Vagina (tissue), 2 donors: Measurements from ENCODE around the gene GDF15. TPM values are rescaled to one million over a fixed set of nuclear protein-coding genes. Genes with fewer than 3 reads are reported as not detected.
A peak's percentile ranks its signal among the peaks of the same experiment; 100 is the strongest.
"Not testable (repeated sequence)": the region's sequence is repeated elsewhere in the genome, so short reads cannot be mapped to it uniquely, and the experiment has no call there.

Source experiments
- DNase-seq, 2 donors: peaks; one replicate each; pipeline ENCODE4 v3.0.0-alpha.2; 2017; ENCODE audit errors: extremely low spot score in 2 of 2
- H3K27ac ChIP-seq: fragments of 200-600 bp; sonication (generic); one replicate; pipeline ENCODE4 v1.5.1; 2019
- H3K27me3 ChIP-seq: fragments of 200-600 bp; sonication (generic); one replicate; pipeline ENCODE4 v1.5.1; 2019
- H3K36me3 ChIP-seq, 2 donors: fragments of 200-600 bp; sonication (generic); one replicate each; pipeline ENCODE4 v1.5.1; 2017 to 2019
- H3K4me1 ChIP-seq: fragments of 200-600 bp; sonication (generic); one replicate; pipeline ENCODE4 v1.5.1; 2019
- H3K4me3 ChIP-seq, 2 donors: fragments of 200-600 bp; sonication (generic); 1 replicate in 1 of 2; 2 replicates in 1 of 2; pipeline ENCODE4 v1.5.1; 2016 to 2019
- H3K9me3 ChIP-seq: fragments of 200-600 bp; sonication (generic); one replicate; pipeline ENCODE4 v1.5.1; 2019
- CTCF ChIP-seq, 3 experiments: fragments of 450-650 bp in 2 of 3; fragments of 200-600 bp in 1 of 3; sonication (generic) in 1 of 3; IDR thresholded peaks; one replicate each; pipeline ENCODE4 v1.5.1; 2017 to 2019; ENCODE audit warnings: antibody characterized with exemption in 3 of 3, mild to moderate bottlenecking in 2 of 3, moderate library complexity in 2 of 3
- POLR2A ChIP-seq, 2 donors: fragments of 450-650 bp; IDR thresholded peaks; one replicate each; pipeline ENCODE4 v1.6.1; 2017; ENCODE audit warnings: antibody characterized with exemption in 2 of 2, mild to moderate bottlenecking in 2 of 2, moderate library complexity in 2 of 2
- POLR2AphosphoS5 ChIP-seq, 2 donors: sonication (generic); formaldehyde crosslinking; IDR thresholded peaks; one replicate each; pipeline ENCODE4 v1.9.0; 2017; ENCODE audit warnings: antibody characterized with exemption in 2 of 2, mild to moderate bottlenecking in 2 of 2, low read depth in 1 of 2; ENCODE audit not compliant: insufficient read depth in 1 of 2
- intact Hi-C: fragments of 100-400 bp; cut with DNase I; formaldehyde crosslinking; loops from one replicate; pipeline ENCODE4 v1.15.1; 2023
- total RNA-seq: library from RNA; depleted of rRNA; stranded (reverse); fragments of >200 nt; gene quantifications from one replicate; pipeline ENCODE4 v1.2.3, GENCODE V29; 2016

The GDF15 gene
- total RNA-seq, 1 donor from 2014 or later, result 25.5 TPM

- Histone ChIP-seq H3K9me3 (no peaks in the 10 kb centered on the region), H3K4me3 (no peak overlapping the region), H3K27me3 (no peaks in the 10 kb centered on the region), H3K27ac (no peak overlapping the region), H3K4me1 (peaks cover 6% of the 10 kb centered on the region), H3K36me3 (no peaks in the 10 kb centered on the region)
- no peak for DNase-seq
- intact Hi-C loops, result no loop called here
- TF ChIP-seq CTCF (IDR thresholded peaks at IDR 0.05) (no peak), POLR2A (IDR thresholded peaks at IDR 0.05) (no peak), POLR2AphosphoS5 (IDR thresholded peaks at IDR 0.05; ENCODE audit: insufficient read depth in 1 of 2, low read depth in 1 of 2) (no peak)
Observed at GRCh38 chr19:18399008-18399407, 13.1 kb downstream of the GDF15 start.

- H3K27ac ChIP-seq, result peak overlapping the region; percentile 56
- H3K27me3 ChIP-seq, result no peaks in the 10 kb centered on the region
- no peaks in the 10 kb centered on the region for H3K9me3 ChIP-seq
- H3K4me1 ChIP-seq, result peaks cover 6% of the 10 kb centered on the region
- TF ChIP-seq CTCF (IDR thresholded peaks at IDR 0.05), result no peak
- no peaks in the 10 kb centered on the region for H3K36me3 ChIP-seq
- no peak overlapping the region for H3K4me3 ChIP-seq
- no peak for DNase-seq
- intact Hi-C loops, result no loop called here
Observed at GRCh38 chr19:18401580-18402112, 15.7 kb downstream of the GDF15 start.

GRCh38 chr19:18402455-18403248 lies 16.7 kb downstream of the GDF15 start:
- H3K36me3 ChIP-seq, H3K4me3 ChIP-seq, H3K4me1 ChIP-seq, H3K9me3 ChIP-seq, DNase-seq, H3K27me3 ChIP-seq, intact Hi-C loops: not testable (repeated sequence)
- H3K27ac ChIP-seq, result peak overlapping the region; percentile 56

GRCh38 chr19:18405754-18406153 lies 19.8 kb downstream of the GDF15 start:
- H3K27ac ChIP-seq, H3K9me3 ChIP-seq, H3K27me3 ChIP-seq, intact Hi-C loops, H3K4me1 ChIP-seq, H3K4me3 ChIP-seq, H3K36me3 ChIP-seq, DNase-seq: not testable (repeated sequence)

- Histone ChIP-seq H3K27ac (no peak overlapping the region), H3K27me3 (no peaks in the 10 kb centered on the region), H3K9me3 (no peaks in the 10 kb centered on the region), H3K36me3 (no peaks in the 10 kb centered on the region), H3K4me1 (no peaks in the 10 kb centered on the region), H3K4me3 (no peak overlapping the region)
- DNase-seq, result no peak
- intact Hi-C loops, result no loop called here
- TF ChIP-seq CTCF (IDR thresholded peaks at IDR 0.05) (no peak), POLR2AphosphoS5 (IDR thresholded peaks at IDR 0.05; ENCODE audit: insufficient read depth in 1 of 2, low read depth in 1 of 2) (no peak), POLR2A (IDR thresholded peaks at IDR 0.05) (no peak)
Observed at GRCh38 chr19:18406749-18407148, 20.8 kb downstream of the GDF15 start.

GRCh38 chr19:18408053-18408476 lies 22.1 kb downstream of the GDF15 start:
- TF ChIP-seq CTCF (IDR thresholded peaks at IDR 0.05), result no peak
- no peak for TF ChIP-seq POLR2AphosphoS5 (IDR thresholded peaks at IDR 0.05; ENCODE audit: insufficient read depth in 1 of 2, low read depth in 1 of 2)
- no peak for TF ChIP-seq POLR2A (IDR thresholded peaks at IDR 0.05)
- no peaks in the 10 kb centered on the region for H3K9me3 ChIP-seq
- H3K4me1 ChIP-seq, result no peaks in the 10 kb centered on the region
- DNase-seq, result no peak
- no peak overlapping the region for H3K4me3 ChIP-seq
- no peaks in the 10 kb centered on the region for H3K36me3 ChIP-seq
- no peaks in the 10 kb centered on the region for H3K27me3 ChIP-seq
- intact Hi-C loops, result no loop called here
- no peak overlapping the region for H3K27ac ChIP-seq
